ENCODE measurements around the gene SPDL1.

- TF ChIP-seq, protein P1, sequence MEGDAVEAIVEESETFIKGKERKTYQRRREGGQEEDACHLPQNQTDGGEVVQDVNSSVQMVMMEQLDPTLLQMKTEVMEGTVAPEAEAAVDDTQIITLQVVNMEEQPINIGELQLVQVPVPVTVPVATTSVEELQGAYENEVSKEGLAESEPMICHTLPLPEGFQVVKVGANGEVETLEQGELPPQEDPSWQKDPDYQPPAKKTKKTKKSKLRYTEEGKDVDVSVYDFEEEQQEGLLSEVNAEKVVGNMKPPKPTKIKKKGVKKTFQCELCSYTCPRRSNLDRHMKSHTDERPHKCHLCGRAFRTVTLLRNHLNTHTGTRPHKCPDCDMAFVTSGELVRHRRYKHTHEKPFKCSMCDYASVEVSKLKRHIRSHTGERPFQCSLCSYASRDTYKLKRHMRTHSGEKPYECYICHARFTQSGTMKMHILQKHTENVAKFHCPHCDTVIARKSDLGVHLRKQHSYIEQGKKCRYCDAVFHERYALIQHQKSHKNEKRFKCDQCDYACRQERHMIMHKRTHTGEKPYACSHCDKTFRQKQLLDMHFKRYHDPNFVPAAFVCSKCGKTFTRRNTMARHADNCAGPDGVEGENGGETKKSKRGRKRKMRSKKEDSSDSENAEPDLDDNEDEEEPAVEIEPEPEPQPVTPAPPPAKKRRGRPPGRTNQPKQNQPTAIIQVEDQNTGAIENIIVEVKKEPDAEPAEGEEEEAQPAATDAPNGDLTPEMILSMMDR (IDR thresholded peaks at IDR 0.05), result no peak
- no peak for TF ChIP-seq EZH2 (IDR thresholded peaks at IDR 0.05; ENCODE audit: borderline replicate concordance, insufficient read depth, low read depth, low read length, poor library complexity, severe bottlenecking)
These were observed 64.0 kb downstream of the SPDL1 start for GRCh38 chr5:169647566-169647965.

All from B cell (primary cell).